ENCODE results near the gene MBLAC1.

GRCh38 chr7:100174582-100174981 is 47.8 kb downstream of the MBLAC1 start:
- TF ChIP-seq CTCF (IDR thresholded peaks at IDR 0.05) (no peak), POLR2A (IDR thresholded peaks at IDR 0.05) (no peak)
